Neural progenitor cell (in vitro differentiated cells): ENCODE measurements around the gene PAFAH2. TPM values are rescaled to one million over a fixed set of nuclear protein-coding genes. Genes with fewer than 3 reads are reported as not detected.

Experiments used
- DNase-seq: peaks from one replicate; pipeline ENCODE4 v3.0.0-alpha.2; 2016; ENCODE audit warnings: low spot score
- H2AFZ ChIP-seq: fragments of 200-600 bp; sonication (generic); replicated peaks from 2 replicates; pipeline ENCODE4 v1.6.1; 2016; ENCODE audit warnings: antibody characterized with exemption
- H3F3A ChIP-seq: fragments of 200-600 bp; sonication (generic); 2 replicates; pipeline ENCODE4 v1.6.1; 2016; ENCODE audit warnings: antibody characterized with exemption, low read depth
- H3K27ac ChIP-seq: fragments of 200-600 bp; sonication (generic); 2 replicates; pipeline ENCODE4 v1.5.1; 2016; ENCODE audit warnings: mild to moderate bottlenecking
- H3K27me3 ChIP-seq: fragments of 200-600 bp; sonication (generic); 2 replicates; pipeline ENCODE4 v1.6.1; 2016; ENCODE audit warnings: mild to moderate bottlenecking, moderate library complexity
- H3K36me3 ChIP-seq: fragments of 200-600 bp; sonication (generic); 2 replicates; pipeline ENCODE4 v1.5.1; 2016
- H3K4me1 ChIP-seq: fragments of 200-600 bp; sonication (generic); 2 replicates; pipeline ENCODE4 v1.6.1; 2016; ENCODE audit warnings: mixed run types
- H3K4me2 ChIP-seq: fragments of 200-600 bp; sonication (generic); 2 replicates; pipeline ENCODE4 v1.6.1; 2016
- H3K4me3 ChIP-seq: fragments of 200-600 bp; sonication (generic); 2 replicates; pipeline ENCODE4 v1.5.1; 2016
- H3K79me2 ChIP-seq: fragments of 200-600 bp; sonication (generic); 2 replicates; pipeline ENCODE4 v1.6.1; 2016; ENCODE audit warnings: low read depth
- H3K9ac ChIP-seq: fragments of 200-600 bp; sonication (generic); 2 replicates; pipeline ENCODE4 v1.6.1; 2016
- H3K9me3 ChIP-seq: fragments of 200-600 bp; sonication (generic); 2 replicates; pipeline ENCODE4 v1.5.1; 2016; ENCODE audit warnings: low read depth
- H4K20me1 ChIP-seq: fragments of 200-600 bp; sonication (generic); 2 replicates; pipeline ENCODE4 v1.6.1; 2016; ENCODE audit warnings: low read depth
- H3K27ac Mint-ChIP-seq: 3 replicates; pipeline ENCODE4 v1.8.0; 2021; ENCODE audit warnings: mixed read lengths
- H3K27me3 Mint-ChIP-seq: 2 replicates; pipeline ENCODE4 v1.8.0; 2022; ENCODE audit warnings: low read depth, mild to moderate bottlenecking, inconsistent platforms, moderate library complexity, mixed read lengths; ENCODE audit not compliant: insufficient read depth
- H3K36me3 Mint-ChIP-seq: 3 replicates; pipeline ENCODE4 v1.8.0; 2021; ENCODE audit warnings: mixed read lengths
- H3K4me1 Mint-ChIP-seq: 3 replicates; pipeline ENCODE4 v1.8.0; 2021; ENCODE audit warnings: mixed read lengths
- H3K4me3 Mint-ChIP-seq: 3 replicates; pipeline ENCODE4 v1.8.0; 2021; ENCODE audit warnings: mild to moderate bottlenecking, moderate library complexity, mixed read lengths
- H3K9me3 Mint-ChIP-seq: 3 replicates; pipeline ENCODE4 v1.8.0; 2020; ENCODE audit warnings: mixed read lengths
- CTCF ChIP-seq: fragments of 200-600 bp; sonication (generic); IDR thresholded peaks from 2 replicates; pipeline ENCODE4 v1.5.1; 2017; ENCODE audit warnings: antibody characterized with exemption, mild to moderate bottlenecking
- EZH2 ChIP-seq: fragments of 200-600 bp; sonication (generic); IDR thresholded peaks from 2 replicates; pipeline ENCODE4 v1.6.1; 2017; ENCODE audit warnings: antibody characterized with exemption, mild to moderate bottlenecking, moderate library complexity
- EZH2phosphoT487 ChIP-seq: fragments of 200-600 bp; sonication (generic); IDR thresholded peaks from 2 replicates; pipeline ENCODE4 v1.6.1; 2017; ENCODE audit warnings: antibody characterized with exemption
- total RNA-seq: library from RNA; depleted of rRNA; stranded (reverse); fragments of >200 nt; gene quantifications from 2 replicates; pipeline ENCODE4 v1.2.3, GENCODE V29; 2015; ENCODE audit warnings: low replicate concordance

Gene PAFAH2
- total RNA-seq, 1 donor from 2014 or later: 18.2 TPM

- H3K36me3 ChIP-seq: no peaks in the 10 kb centered on the region
- H3K9ac ChIP-seq: no peak overlapping the region
- peaks cover 10% of the 10 kb centered on the region for H3K36me3 Mint-ChIP-seq
- no peak overlapping the region for H3K27ac ChIP-seq
- no peaks in the 10 kb centered on the region for H3K27me3 ChIP-seq
- H3K4me3 Mint-ChIP-seq: peak overlapping the region; percentile 64
- H3K9me3 Mint-ChIP-seq: no peaks in the 10 kb centered on the region
- no peak for TF ChIP-seq EZH2phosphoT487
- peaks cover 20% of the 10 kb centered on the region for H4K20me1 ChIP-seq
- peaks cover 24% of the 10 kb centered on the region for H3K79me2 ChIP-seq
- DNase-seq: no peak
- H3K4me1 ChIP-seq: peaks cover 9% of the 10 kb centered on the region
- no peak overlapping the region for H3K4me2 ChIP-seq
- H2AFZ ChIP-seq: no peak overlapping the region
- peaks cover 4% of the 10 kb centered on the region for H3F3A ChIP-seq
- H3K27me3 Mint-ChIP-seq: peaks cover 13% of the 10 kb centered on the region
- H3K9me3 ChIP-seq: no peaks in the 10 kb centered on the region
- H3K4me1 Mint-ChIP-seq: peaks cover 73% of the 10 kb centered on the region
- no peak overlapping the region for H3K4me3 ChIP-seq
- H3K27ac Mint-ChIP-seq: peak overlapping the region; percentile 96
Measured at GRCh38 chr1:25993197-25993951, 4.5 kb downstream of the PAFAH2 start.

GRCh38 chr1:25992689-25993171 is 5.1 kb downstream of the PAFAH2 start:
- no peak for DNase-seq

GRCh38 chr1:25991937-25992688 is 5.8 kb downstream of the PAFAH2 start:
- Histone ChIP-seq H3K4me1 (peaks cover 6% of the 10 kb centered on the region), H2AFZ (no peak overlapping the region), H3K9me3 (no peaks in the 10 kb centered on the region), H3K4me3 (no peak overlapping the region), H3K36me3 (no peaks in the 10 kb centered on the region), H3K27ac (no peak overlapping the region), H3F3A (peaks cover 4% of the 10 kb centered on the region), H3K4me2 (no peak overlapping the region), H3K27me3 (no peaks in the 10 kb centered on the region), H3K79me2 (peaks cover 18% of the 10 kb centered on the region), H4K20me1 (peaks cover 20% of the 10 kb centered on the region), H3K9ac (no peak overlapping the region)
- TF ChIP-seq CTCF (no peak), EZH2phosphoT487 (no peak), EZH2 (no peak)
- peak overlapping the region; percentile 31 for H3K27ac Mint-ChIP-seq
- H3K27me3 Mint-ChIP-seq: peaks cover 14% of the 10 kb centered on the region
- H3K9me3 Mint-ChIP-seq: no peaks in the 10 kb centered on the region
- peaks cover 69% of the 10 kb centered on the region for H3K4me1 Mint-ChIP-seq
- H3K4me3 Mint-ChIP-seq: peak overlapping the region; percentile 3
- H3K36me3 Mint-ChIP-seq: peaks cover 14% of the 10 kb centered on the region
- no peak for DNase-seq

More at GRCh38 chr1:25992689-25993171, 5.1 kb downstream of the PAFAH2 start:
- Histone ChIP-seq H2AFZ (no peak overlapping the region), H3K9me3 (no peaks in the 10 kb centered on the region), H3K4me2 (no peak overlapping the region), H4K20me1 (peaks cover 20% of the 10 kb centered on the region), H3K4me1 (peaks cover 7% of the 10 kb centered on the region), H3F3A (peaks cover 4% of the 10 kb centered on the region), H3K79me2 (peaks cover 24% of the 10 kb centered on the region), H3K4me3 (no peak overlapping the region), H3K27ac (no peak overlapping the region), H3K36me3 (no peaks in the 10 kb centered on the region), H3K27me3 (no peaks in the 10 kb centered on the region), H3K9ac (no peak overlapping the region)
- H3K4me3 Mint-ChIP-seq: no peak overlapping the region
- peaks cover 16% of the 10 kb centered on the region for H3K27me3 Mint-ChIP-seq
- H3K36me3 Mint-ChIP-seq: peaks cover 10% of the 10 kb centered on the region
- H3K9me3 Mint-ChIP-seq: no peaks in the 10 kb centered on the region
- peaks cover 71% of the 10 kb centered on the region for H3K4me1 Mint-ChIP-seq
- TF ChIP-seq EZH2phosphoT487 (no peak), EZH2 (no peak), CTCF (no peak)
- peak overlapping the region; percentile 65 for H3K27ac Mint-ChIP-seq
